ENCODE results near the gene HOXA1. TPM values are rescaled to one million over a fixed set of nuclear protein-coding genes. Genes with fewer than 3 reads are reported as not detected.

Gene HOXA1
- total and polyA plus RNA-seq, 2 of the 8 experiments (the other 6 are each of a cell fraction or from before 2014, with no cell fraction given), result not detected

DNA sequence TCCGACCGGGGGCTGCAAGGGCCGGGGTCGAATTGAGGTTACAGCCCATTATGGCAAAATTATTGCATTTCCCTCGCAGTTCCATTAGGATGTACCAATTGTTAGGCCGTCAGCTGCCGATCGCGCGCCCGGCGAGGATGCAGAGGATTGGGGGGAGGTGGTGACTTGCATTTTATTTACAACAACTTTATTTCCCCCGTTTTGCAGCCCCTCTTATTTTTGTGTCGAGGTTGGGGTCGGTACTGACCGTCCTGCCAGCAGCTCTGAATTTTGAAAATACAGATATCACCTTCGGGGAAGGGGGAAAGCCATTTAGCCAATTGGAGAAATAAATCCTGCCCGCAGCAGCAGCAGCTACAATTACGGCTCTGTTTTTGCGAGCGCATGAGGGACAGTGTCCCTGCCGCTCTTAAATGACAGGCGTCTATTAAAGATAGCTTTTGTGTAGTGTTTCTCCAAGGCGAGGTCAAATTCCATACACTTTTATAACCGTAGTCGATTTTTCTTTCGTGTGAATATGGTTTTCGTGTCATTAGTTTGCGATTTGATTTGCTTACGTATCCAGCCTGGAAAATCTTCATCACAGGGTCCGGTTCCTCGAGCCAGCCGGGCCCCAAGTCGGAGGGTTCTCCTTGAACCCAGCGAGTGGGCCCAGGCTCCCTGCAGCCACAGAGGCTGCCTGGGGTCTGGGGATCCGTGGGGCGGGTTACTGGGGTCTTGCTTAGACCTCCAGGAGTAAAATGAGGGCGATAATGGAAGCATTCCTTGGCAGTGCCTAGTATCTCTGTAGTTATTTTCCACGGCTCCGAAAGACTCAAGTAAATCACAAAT is 48.4 kb upstream of the HOXA1 start (continued):
- no peak for TF ChIP-seq GTF2F1 (IDR thresholded peaks at IDR 0.05; ENCODE audit: borderline replicate concordance, low read depth, low read length)
- no peak for TF ChIP-seq JUN (IDR thresholded peaks at IDR 0.05; ENCODE audit: low read depth, low read length)
